Neural cell (in vitro differentiated cells): Measurements from ENCODE around the gene FSCN2.

ENCODE experiments used
- CTCF ChIP-seq: fragments of 450-650 bp; IDR thresholded peaks from 2 replicates; pipeline ENCODE4 v1.5.1; 2014; ENCODE audit warnings: antibody characterized with exemption, mild to moderate bottlenecking, moderate library complexity; ENCODE audit not compliant: poor library complexity, severe bottlenecking
- EP300 ChIP-seq: fragments of 450-650 bp; conservative IDR thresholded peaks from 2 replicates; pipeline ENCODE4 v1.6.1; 2014; ENCODE audit warnings: antibody characterized with exemption, mild to moderate bottlenecking, moderate library complexity; ENCODE audit not compliant: poor library complexity, severe bottlenecking
- EZH2 ChIP-seq: fragments of 200-600, 300-800 bp; shearing (Covaris generic), sonication (generic); IDR thresholded peaks from 2 replicates; pipeline ENCODE4 v1.6.1; 2014; ENCODE audit warnings: antibody characterized with exemption, low read length, borderline replicate concordance, mild to moderate bottlenecking; ENCODE audit not compliant: insufficient read depth, poor library complexity, severe bottlenecking
- MXI1 ChIP-seq: fragments of 450-650 bp; conservative IDR thresholded peaks from 2 replicates; pipeline ENCODE4 v1.6.1; 2014; ENCODE audit warnings: antibody characterized with exemption, mild to moderate bottlenecking; ENCODE audit not compliant: poor library complexity, severe bottlenecking
- POLR2AphosphoS5 ChIP-seq: IDR thresholded peaks from 2 replicates; pipeline ENCODE4 v1.6.1; 2012
- RAD21 ChIP-seq: fragments of 450-650 bp; conservative IDR thresholded peaks from 2 replicates; pipeline ENCODE4 v1.6.1; 2014; ENCODE audit warnings: antibody characterized with exemption, mild to moderate bottlenecking, moderate library complexity
- REST ChIP-seq: IDR thresholded peaks from 2 replicates; pipeline ENCODE4 v1.6.1; 2012; ENCODE audit warnings: borderline replicate concordance
- SMC3 ChIP-seq: fragments of 450-650 bp; conservative IDR thresholded peaks from 2 replicates; pipeline ENCODE4 v1.6.1; 2014; ENCODE audit warnings: antibody characterized with exemption, mild to moderate bottlenecking, moderate library complexity; ENCODE audit not compliant: poor library complexity
- TAF1 ChIP-seq: IDR thresholded peaks from 2 replicates; pipeline ENCODE4 v1.6.1; 2012; ENCODE audit warnings: low read depth

- no peak for TF ChIP-seq TAF1
- no peak for TF ChIP-seq REST
- no peak for TF ChIP-seq EP300
- TF ChIP-seq MXI1, result no peak
- no peak for TF ChIP-seq POLR2AphosphoS5
- TF ChIP-seq EZH2, result no peak
- no peak for TF ChIP-seq CTCF
- TF ChIP-seq RAD21, result no peak
- no peak for TF ChIP-seq SMC3
These were observed 28.1 kb upstream of the FSCN2 start for GRCh38 chr17:81500047-81500446.
